ENCODE measurements around the gene TNS3. TPM values are rescaled to one million over a fixed set of nuclear protein-coding genes. Genes with fewer than 3 reads are reported as not detected.

Gene TNS3
- total RNA-seq, 4 donors from 2014 or later = 34.6 to 52.5 (median 48.6) TPM

- TF ChIP-seq EP300 (IDR thresholded peaks at IDR 0.05) = no peak
- H3K27me3 ChIP-seq = no peaks in the 10 kb centered on the region
- no peak overlapping the region for H3K4me3 ChIP-seq
- H3K9me3 ChIP-seq = peaks cover 0 to 22% (median 13%) of the 10 kb centered on the region in 4 donors
- no peaks in the 10 kb centered on the region for H3K36me3 ChIP-seq
- 87% methylated on average over 5 of the region's 5 CpGs for WGBS
- peaks cover 0 to 53% (median 43%) of the 10 kb centered on the region in 4 donors for H3K4me1 ChIP-seq
- intact Hi-C loops (cut with DNase I) = no loop called here
- no peak overlapping the region for H3K27ac ChIP-seq (replicated peaks in 1 of 4)
- DNase-seq (ENCODE audit: extremely low spot score) = no peak
Observed at GRCh38 chr7:47597379-47597778, 15.5 kb upstream of the TNS3 start.

GRCh38 chr7:47596502-47597202 lies 14.7 kb upstream of the TNS3 start:
- peaks cover 2 to 56% (median 45%) of the 10 kb centered on the region in 4 donors for H3K4me1 ChIP-seq
- 51% methylated on average over 11 of the region's 12 CpGs for WGBS
- H3K36me3 ChIP-seq = no peaks in the 10 kb centered on the region
- intact Hi-C loops (cut with DNase I) = no loop called here
- H3K27me3 ChIP-seq = no peaks in the 10 kb centered on the region
- peak overlapping the region in 1 of 4 donors; percentile 62 for H3K27ac ChIP-seq (replicated peaks in 1 of 4)
- DNase-seq (ENCODE audit: extremely low spot score) = no peak
- H3K9me3 ChIP-seq = peaks cover 0 to 22% (median 13%) of the 10 kb centered on the region in 4 donors
- TF ChIP-seq POLR2AphosphoS5 (IDR thresholded peaks at IDR 0.05) = peak; percentile 60 to 62
- TF ChIP-seq EP300 (IDR thresholded peaks at IDR 0.05) = no peak
- no peak for TF ChIP-seq POLR2A (IDR thresholded peaks at IDR 0.05; ENCODE audit: low read depth)
- TF ChIP-seq CTCF (IDR thresholded peaks at IDR 0.05) = peak in 2 of 3 experiments; percentile 12 to 19
- H3K4me3 ChIP-seq = no peak overlapping the region

DNA sequence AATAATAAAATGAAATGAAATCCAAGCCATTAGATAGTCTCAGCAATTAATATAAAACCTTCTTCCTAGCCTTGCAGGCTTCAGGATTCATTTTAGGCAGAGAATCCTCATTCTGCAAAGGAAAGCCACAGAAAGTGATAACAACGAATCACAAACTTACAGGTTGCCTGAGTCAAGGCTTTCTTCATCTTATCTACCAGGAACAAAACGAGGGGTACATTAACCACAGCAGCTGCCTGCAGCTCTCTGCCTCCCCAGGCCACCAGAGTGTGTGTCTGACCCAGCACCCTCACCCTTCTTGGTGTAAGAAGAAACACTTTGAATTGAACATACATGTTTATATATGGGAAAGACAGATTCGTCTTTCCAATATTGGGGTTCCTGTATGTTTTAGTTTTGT lies 12.5 kb upstream of the TNS3 start:
- Histone ChIP-seq H3K27ac (replicated peaks in 1 of 4) (no peak overlapping the region), H3K36me3 (no peaks in the 10 kb centered on the region), H3K9me3 (peaks cover 0 to 22% (median 13%) of the 10 kb centered on the region in 4 donors), H3K27me3 (no peaks in the 10 kb centered on the region), H3K4me1 (peaks cover 3 to 50% (median 40%) of the 10 kb centered on the region in 4 donors), H3K4me3 (no peak overlapping the region)
- TF ChIP-seq EP300 (IDR thresholded peaks at IDR 0.05) (no peak), POLR2A (IDR thresholded peaks at IDR 0.05; ENCODE audit: low read depth) (no peak), CTCF (IDR thresholded peaks at IDR 0.05) (no peak)
- DNase-seq (ENCODE audit: extremely low spot score) = no peak
- 82% methylated on average over 3 of the region's 3 CpGs for WGBS
- intact Hi-C loops (cut with DNase I) = loop anchor here (5.0 kb wide), 1 partner anchor 43 kb away; no protein-coding TSS in a partner anchor

GRCh38 chr7:47591655-47592572 lies 10.0 kb upstream of the TNS3 start:
- DNase-seq (ENCODE audit: extremely low spot score) = no peak
- Histone ChIP-seq H3K9me3 (peaks cover 0 to 10% (median 6%) of the 10 kb centered on the region in 4 donors), H3K36me3 (no peaks in the 10 kb centered on the region), H3K4me3 (no peak overlapping the region), H3K27ac (replicated peaks in 1 of 4) (peak overlapping the region in 3 of 4 donors; percentile 22 to 35 (median 31)), H3K27me3 (no peaks in the 10 kb centered on the region), H3K4me1 (peaks cover 3 to 46% (median 37%) of the 10 kb centered on the region in 4 donors)
- TF ChIP-seq EP300 (IDR thresholded peaks at IDR 0.05) = no peak
- TF ChIP-seq POLR2AphosphoS5 (IDR thresholded peaks at IDR 0.05) = no peak
- TF ChIP-seq POLR2A (IDR thresholded peaks at IDR 0.05; ENCODE audit: low read depth) = no peak
- no peak for TF ChIP-seq CTCF (IDR thresholded peaks at IDR 0.05)
- whole genome bisulfite sequencing = 57% methylated on average over 17 of the region's 17 CpGs
- intact Hi-C loops (cut with DNase I) = loop anchor here (5.0 kb wide), 1 partner anchor 45 kb away; no protein-coding TSS in a partner anchor
